Endodermal cell (in vitro differentiated cells): Measurements from ENCODE around the gene RAB35. TPM values are rescaled to one million over a fixed set of nuclear protein-coding genes. Genes with fewer than 3 reads are reported as not detected.
A peak's percentile ranks its signal among the peaks of the same experiment; 100 is the strongest.

Experiments used
- DNase-seq: peaks from one replicate; pipeline ENCODE4 v3.0.0-alpha.2; 2017
- H3K27ac ChIP-seq: 2 replicates; pipeline ENCODE4 v1.5.1; 2013; ENCODE audit warnings: mild to moderate bottlenecking, low read depth, low read length, moderate library complexity
- H3K27me3 ChIP-seq: 2 replicates; pipeline ENCODE4 v1.6.1; 2013; ENCODE audit warnings: mild to moderate bottlenecking, low read length, moderate library complexity; ENCODE audit not compliant: insufficient read depth, control insufficient read depth, poor library complexity, severe bottlenecking
- H3K36me3 ChIP-seq: 2 replicates; pipeline ENCODE4 v1.7.0; 2013; ENCODE audit warnings: mild to moderate bottlenecking, low read length, moderate library complexity; ENCODE audit not compliant: control insufficient read depth, insufficient read depth
- H3K4me1 ChIP-seq: one replicate; pipeline ENCODE4 v1.7.0; 2013; ENCODE audit warnings: low read length; ENCODE audit not compliant: control insufficient read depth, insufficient read depth
- H3K4me3 ChIP-seq: 2 replicates; pipeline ENCODE4 v1.5.1; 2013; ENCODE audit warnings: mild to moderate bottlenecking, low read length, moderate library complexity
- H3K9ac ChIP-seq: 2 replicates; pipeline ENCODE4 v1.6.1; 2013; ENCODE audit warnings: mild to moderate bottlenecking, low read length, moderate library complexity; ENCODE audit not compliant: poor library complexity, severe bottlenecking; ENCODE audit errors: extremely low read depth
- H3K9me3 ChIP-seq: 2 replicates; pipeline ENCODE4 v1.6.1; 2013; ENCODE audit warnings: mild to moderate bottlenecking, low read length, moderate library complexity; ENCODE audit not compliant: control insufficient read depth
- H3K27ac Mint-ChIP-seq: 2 replicates; pipeline ENCODE4 v1.8.0; 2020; ENCODE audit warnings: mixed read lengths
- H3K27me3 Mint-ChIP-seq: 2 replicates; pipeline ENCODE4 v1.8.0; 2021; ENCODE audit warnings: mild to moderate bottlenecking, mixed read lengths; ENCODE audit not compliant: insufficient read depth
- H3K36me3 Mint-ChIP-seq: 2 replicates; pipeline ENCODE4 v1.8.0; 2020; ENCODE audit warnings: low read depth, mixed read lengths
- H3K4me1 Mint-ChIP-seq: 2 replicates; pipeline ENCODE4 v1.8.0; 2020; ENCODE audit warnings: mixed read lengths
- H3K4me3 Mint-ChIP-seq: 2 replicates; pipeline ENCODE4 v1.8.0; 2020; ENCODE audit warnings: mild to moderate bottlenecking, moderate library complexity, mixed read lengths
- H3K9me3 Mint-ChIP-seq: 2 replicates; pipeline ENCODE4 v1.8.0; 2020; ENCODE audit warnings: mild to moderate bottlenecking, mixed read lengths
- WGBS, 2 experiments: methylation state at CpG; one replicate each; pipeline versions ENCODE4 v1.1.5 to v1.1.7; 2013; ENCODE audit warnings: missing lambda C conversion rate in 2 of 2, mixed read lengths in 1 of 2; ENCODE audit not compliant: insufficient coverage in 1 of 2, insufficient read length in 1 of 2; 5-methylcytosine and 5-hydroxymethylcytosine counted together
- total RNA-seq, 2 donors: library from RNA; stranded (reverse); fragmentation: NEBNext Ultra II Directional in 1 of 2; extraction: Animal tissue kit (Norgen Biotek cat#: 25700) in 1 of 2; gene quantifications; 2 replicates in 1 of 2; 3 replicates in 1 of 2; pipeline ENCODE4 v1.2.1, GENCODE V29; 2021
- TF ChIP-seq, protein P1 (sequence below): fragments of 200-600 bp; sonication (generic); conservative IDR thresholded peaks from 2 replicates; pipeline ENCODE4 v1.5.0; 2021; ENCODE audit warnings: antibody characterized with exemption, mild to moderate bottlenecking

The RAB35 gene
- total RNA-seq, 2 donors from 2014 or later, result 32.4 to 36.6 TPM

DNA sequence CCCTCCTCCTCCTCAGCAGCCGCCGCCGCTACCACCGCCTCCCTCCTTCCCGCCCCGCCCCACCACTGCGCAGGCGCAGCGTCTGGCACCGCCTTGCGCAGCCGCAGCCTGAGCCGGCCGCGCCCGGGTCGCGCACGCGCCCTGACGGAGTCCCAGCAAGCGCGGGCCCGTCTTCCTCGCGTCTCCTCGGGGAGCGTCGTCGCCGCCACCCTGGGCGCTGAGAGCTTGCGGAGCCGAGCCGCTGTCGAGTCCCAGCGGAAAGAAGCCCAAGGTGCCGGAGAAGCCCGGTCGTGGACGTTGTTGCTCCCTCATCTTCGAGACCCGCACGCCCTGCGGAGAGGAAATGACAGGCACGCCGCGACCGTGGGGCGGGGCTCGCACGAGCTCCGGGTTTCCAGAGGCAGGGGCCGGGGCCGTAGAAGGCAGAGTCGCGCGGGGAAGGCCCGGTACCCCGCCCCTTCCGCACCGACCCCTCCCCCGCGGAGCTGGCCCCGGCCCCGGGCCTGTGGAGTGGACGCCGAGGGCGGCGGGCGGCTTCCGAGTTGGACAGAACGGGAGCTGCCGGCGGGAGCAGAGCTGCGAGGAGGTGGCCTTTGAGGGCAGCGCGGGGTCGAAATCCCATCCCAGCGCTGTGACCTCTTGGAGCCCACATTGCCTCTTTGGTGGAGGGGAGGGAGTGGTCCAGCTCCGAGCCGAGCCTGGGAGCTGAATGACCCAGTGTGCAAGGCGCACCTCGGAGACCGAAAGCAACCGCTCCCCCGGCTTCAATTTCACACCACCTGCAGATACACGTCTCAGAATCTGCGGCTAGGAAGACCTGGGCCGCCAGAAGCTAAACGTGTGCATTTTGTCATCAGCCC, 469 bp upstream of the RAB35 start:
- no peaks in the 10 kb centered on the region for H3K27me3 ChIP-seq
- H3K9me3 ChIP-seq, result no peaks in the 10 kb centered on the region
- peak overlapping the region; percentile 80 for H3K9ac ChIP-seq
- peak overlapping the region; percentile 84 for H3K4me3 Mint-ChIP-seq
- H3K4me1 ChIP-seq, result peaks cover 5% of the 10 kb centered on the region
- H3K27ac ChIP-seq, result peak overlapping the region; percentile 69
- TF ChIP-seq, protein P1, sequence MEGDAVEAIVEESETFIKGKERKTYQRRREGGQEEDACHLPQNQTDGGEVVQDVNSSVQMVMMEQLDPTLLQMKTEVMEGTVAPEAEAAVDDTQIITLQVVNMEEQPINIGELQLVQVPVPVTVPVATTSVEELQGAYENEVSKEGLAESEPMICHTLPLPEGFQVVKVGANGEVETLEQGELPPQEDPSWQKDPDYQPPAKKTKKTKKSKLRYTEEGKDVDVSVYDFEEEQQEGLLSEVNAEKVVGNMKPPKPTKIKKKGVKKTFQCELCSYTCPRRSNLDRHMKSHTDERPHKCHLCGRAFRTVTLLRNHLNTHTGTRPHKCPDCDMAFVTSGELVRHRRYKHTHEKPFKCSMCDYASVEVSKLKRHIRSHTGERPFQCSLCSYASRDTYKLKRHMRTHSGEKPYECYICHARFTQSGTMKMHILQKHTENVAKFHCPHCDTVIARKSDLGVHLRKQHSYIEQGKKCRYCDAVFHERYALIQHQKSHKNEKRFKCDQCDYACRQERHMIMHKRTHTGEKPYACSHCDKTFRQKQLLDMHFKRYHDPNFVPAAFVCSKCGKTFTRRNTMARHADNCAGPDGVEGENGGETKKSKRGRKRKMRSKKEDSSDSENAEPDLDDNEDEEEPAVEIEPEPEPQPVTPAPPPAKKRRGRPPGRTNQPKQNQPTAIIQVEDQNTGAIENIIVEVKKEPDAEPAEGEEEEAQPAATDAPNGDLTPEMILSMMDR, result no peak
- peak overlapping the region; percentile 99 for H3K4me3 ChIP-seq
- H3K27me3 Mint-ChIP-seq, result no peaks in the 10 kb centered on the region
- WGBS, 2 experiments, result 0 to 1% methylated on average over 31 to 91 of the region's 91 CpGs
- H3K36me3 Mint-ChIP-seq, result peaks cover 20% of the 10 kb centered on the region
- peak overlapping the region; percentile 90 for H3K27ac Mint-ChIP-seq
- H3K4me1 Mint-ChIP-seq, result peaks cover 21% of the 10 kb centered on the region
- H3K36me3 ChIP-seq, result peaks cover 15% of the 10 kb centered on the region
- peak; percentile 100 for DNase-seq
- no peaks in the 10 kb centered on the region for H3K9me3 Mint-ChIP-seq

DNA sequence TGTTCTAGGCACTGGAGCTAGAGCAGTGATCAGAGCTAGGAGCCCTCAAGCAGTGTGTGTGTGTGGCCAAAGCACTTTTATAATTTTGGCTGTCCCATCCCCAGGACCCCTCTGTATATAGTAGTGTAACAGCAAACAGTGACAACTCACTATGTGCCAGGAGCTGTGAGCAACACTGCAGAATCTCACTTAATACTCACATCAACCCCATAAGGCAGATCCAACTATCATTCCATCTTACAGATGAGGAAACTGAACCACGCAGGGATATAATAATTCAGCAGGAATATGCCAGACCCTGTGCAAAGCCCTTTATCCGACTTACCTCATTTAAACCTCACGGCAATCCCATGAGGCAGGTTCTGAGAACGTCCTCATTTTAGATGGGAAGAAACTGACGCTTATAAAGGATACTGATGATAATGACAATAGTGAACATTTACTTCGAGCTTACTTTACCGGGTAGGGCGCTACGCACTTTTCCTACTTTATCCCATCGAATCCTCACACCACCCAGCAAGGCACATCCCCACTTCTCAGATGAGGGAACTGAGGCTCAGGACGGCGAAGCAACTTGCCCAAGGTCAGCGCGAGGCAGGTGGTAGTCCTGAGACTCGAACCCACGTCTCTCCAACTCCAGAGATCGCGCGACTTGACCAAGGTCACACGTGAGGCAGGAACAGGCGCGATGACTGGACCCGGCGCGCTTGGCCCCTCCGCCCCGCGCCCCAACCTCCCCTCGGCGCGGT, 687 bp downstream of the RAB35 start:
- peak overlapping the region; percentile 79 for H3K9ac ChIP-seq
- 21 to 49% methylated on average over 9 to 31 of the region's 31 CpGs for WGBS, 2 experiments
- TF ChIP-seq, protein P1, result no peak

DNA sequence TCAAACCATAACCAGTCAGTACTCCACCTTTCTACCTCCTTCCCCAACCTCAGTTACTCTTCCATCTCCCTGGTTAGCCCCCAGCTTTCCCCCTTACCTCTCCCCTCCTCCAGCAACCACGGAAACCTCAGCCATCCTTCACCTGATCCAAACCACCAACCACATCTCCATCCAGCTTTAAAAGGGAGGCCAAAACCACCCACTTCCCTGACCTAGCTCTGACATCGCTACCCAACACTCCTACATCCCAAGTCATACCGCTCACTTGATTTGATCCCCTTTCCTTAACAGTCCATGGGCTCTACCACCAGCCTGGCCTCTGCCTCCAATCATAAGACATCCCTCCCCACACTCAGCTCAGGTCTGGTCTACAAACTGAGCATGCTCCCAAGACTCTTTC, 1.5 kb downstream of the RAB35 start:
- 92 to 93% methylated on average over 2 to 3 of the region's 3 CpGs for WGBS, 2 experiments

More for the DNA sequence above, 687 bp downstream of the RAB35 start:
- peak overlapping the region; percentile 92 for H3K4me3 ChIP-seq
- peaks cover 7% of the 10 kb centered on the region for H3K4me1 ChIP-seq
- no peak overlapping the region for H3K27ac ChIP-seq
- DNase-seq, result peak; percentile 85
- no peaks in the 10 kb centered on the region for H3K27me3 Mint-ChIP-seq
- peaks cover 20% of the 10 kb centered on the region for H3K36me3 Mint-ChIP-seq
- H3K27ac Mint-ChIP-seq, result peak overlapping the region; percentile 95
- H3K27me3 ChIP-seq, result no peaks in the 10 kb centered on the region
- H3K36me3 ChIP-seq, result peaks cover 15% of the 10 kb centered on the region
- H3K9me3 ChIP-seq, result no peaks in the 10 kb centered on the region
- peaks cover 27% of the 10 kb centered on the region for H3K4me1 Mint-ChIP-seq
- H3K4me3 Mint-ChIP-seq, result peak overlapping the region; percentile 84
- H3K9me3 Mint-ChIP-seq, result no peaks in the 10 kb centered on the region

More for the DNA sequence above, 1.5 kb downstream of the RAB35 start:
- Mint-ChIP-seq H3K27me3 (no peaks in the 10 kb centered on the region), H3K4me3 (peak overlapping the region; percentile 84), H3K9me3 (no peaks in the 10 kb centered on the region), H3K36me3 (peaks cover 20% of the 10 kb centered on the region), H3K27ac (no peak overlapping the region), H3K4me1 (peaks cover 34% of the 10 kb centered on the region)
- Histone ChIP-seq H3K9me3 (no peaks in the 10 kb centered on the region), H3K36me3 (peaks cover 15% of the 10 kb centered on the region), H3K4me1 (peaks cover 9% of the 10 kb centered on the region), H3K4me3 (peak overlapping the region; percentile 92), H3K27me3 (no peaks in the 10 kb centered on the region), H3K9ac (no peak overlapping the region), H3K27ac (no peak overlapping the region)
- TF ChIP-seq, protein P1, result no peak
- no peak for DNase-seq
